Central memory CD8-positive, alpha-beta T cell (primary cell): ENCODE data around the gene IFI27L2.
"Not testable (repeated sequence)": the region's sequence is repeated elsewhere in the genome, so short reads cannot be mapped to it uniquely, and the experiment has no call there.

ENCODE experiments used
- ATAC-seq: fragments of 150-1000 bp; cut with Tn5 transposase; replicated peaks from 2 replicates; pipeline ENCODE4 v1.10.0; 2022; ENCODE audit warnings: mild to moderate bottlenecking, moderate FRiP score, moderate number of reproducible peaks; ENCODE audit not compliant: poor library complexity, severe bottlenecking; ENCODE audit errors: extremely low read depth
- DNase-seq, 2 donors: peaks; one replicate each; pipeline ENCODE4 v3.0.0; 2021; ENCODE audit warnings: low spot score in 2 of 2
- H3K27ac Mint-ChIP-seq: one replicate; pipeline ENCODE4 v1.8.0; 2022; ENCODE audit warnings: low read depth, mild to moderate bottlenecking, moderate library complexity, mixed read lengths
- H3K27me3 Mint-ChIP-seq: one replicate; pipeline ENCODE4 v1.8.0; 2022; ENCODE audit warnings: mixed read lengths
- H3K36me3 Mint-ChIP-seq: one replicate; pipeline ENCODE4 v1.8.0; 2022; ENCODE audit warnings: mild to moderate bottlenecking, moderate library complexity, mixed read lengths; ENCODE audit not compliant: insufficient read depth
- H3K4me1 Mint-ChIP-seq: one replicate; pipeline ENCODE4 v1.8.0; 2022; ENCODE audit warnings: mixed read lengths
- H3K4me3 Mint-ChIP-seq: one replicate; pipeline ENCODE4 v1.8.0; 2022; ENCODE audit warnings: mild to moderate bottlenecking, moderate library complexity, mixed read lengths
- H3K9me3 Mint-ChIP-seq: one replicate; pipeline ENCODE4 v1.8.0; 2022; ENCODE audit warnings: mixed read lengths

Gene IFI27L2

GRCh38 chr14:94164685-94165431 is 35.5 kb upstream of the IFI27L2 start:
- Mint-ChIP-seq H3K36me3 (no peaks in the 10 kb centered on the region), H3K9me3 (no peaks in the 10 kb centered on the region), H3K4me1 (peaks cover 8% of the 10 kb centered on the region), H3K4me3 (no peak overlapping the region), H3K27ac (no peak overlapping the region), H3K27me3 (peaks cover 13% of the 10 kb centered on the region)
- ATAC-seq: no peak
- no peak for DNase-seq

DNA sequence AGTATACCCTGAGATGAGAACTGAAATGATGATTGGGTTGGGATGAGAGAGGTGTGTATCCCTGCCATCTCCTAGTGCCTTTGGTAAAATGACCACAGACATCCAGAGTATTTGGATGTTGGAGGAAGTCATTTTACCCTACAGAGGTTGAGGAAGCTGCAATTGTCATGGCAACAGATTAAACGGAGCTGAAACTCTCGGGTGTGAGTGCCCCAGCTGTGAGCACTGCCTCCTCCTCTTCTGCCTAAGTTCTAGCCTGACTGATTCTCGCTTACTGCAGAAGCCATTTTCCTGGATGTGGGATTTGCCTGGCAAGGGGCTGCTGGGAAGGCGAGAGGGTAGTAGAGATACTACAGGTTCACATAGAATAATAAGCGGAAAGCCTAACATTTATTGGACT is 34.4 kb upstream of the IFI27L2 start:
- H3K36me3 Mint-ChIP-seq: no peaks in the 10 kb centered on the region
- ATAC-seq (no peak), DNase-seq (no peak)
- H3K4me1 Mint-ChIP-seq: peaks cover 8% of the 10 kb centered on the region
- no peak overlapping the region for H3K4me3 Mint-ChIP-seq
- peaks cover 13% of the 10 kb centered on the region for H3K27me3 Mint-ChIP-seq
- H3K9me3 Mint-ChIP-seq: no peaks in the 10 kb centered on the region
- H3K27ac Mint-ChIP-seq: no peak overlapping the region

DNA sequence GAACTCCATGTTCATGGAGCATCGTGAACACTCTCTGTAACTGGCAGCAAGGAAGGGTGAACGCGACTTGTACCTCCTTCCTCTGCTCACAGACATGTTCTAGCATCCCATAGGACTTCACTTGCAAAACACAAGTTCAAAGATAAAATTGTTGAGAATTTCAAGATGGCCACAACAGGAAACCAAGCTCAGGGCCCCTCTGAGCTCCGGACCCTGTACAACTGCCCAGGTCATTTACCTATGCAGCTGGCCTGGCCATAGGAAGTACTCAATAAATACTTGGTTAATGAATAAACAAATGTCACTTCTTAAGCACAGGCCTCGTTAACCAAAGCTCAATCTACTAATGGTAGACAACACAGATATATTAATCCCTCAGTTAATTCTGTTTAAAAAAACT is 33.1 kb upstream of the IFI27L2 start:
- Mint-ChIP-seq H3K4me3 (no peak overlapping the region), H3K36me3 (no peaks in the 10 kb centered on the region), H3K9me3 (no peaks in the 10 kb centered on the region), H3K27me3 (peaks cover 13% of the 10 kb centered on the region), H3K27ac (no peak overlapping the region), H3K4me1 (peaks cover 22% of the 10 kb centered on the region)
- no peak for DNase-seq
- no peak for ATAC-seq

DNA sequence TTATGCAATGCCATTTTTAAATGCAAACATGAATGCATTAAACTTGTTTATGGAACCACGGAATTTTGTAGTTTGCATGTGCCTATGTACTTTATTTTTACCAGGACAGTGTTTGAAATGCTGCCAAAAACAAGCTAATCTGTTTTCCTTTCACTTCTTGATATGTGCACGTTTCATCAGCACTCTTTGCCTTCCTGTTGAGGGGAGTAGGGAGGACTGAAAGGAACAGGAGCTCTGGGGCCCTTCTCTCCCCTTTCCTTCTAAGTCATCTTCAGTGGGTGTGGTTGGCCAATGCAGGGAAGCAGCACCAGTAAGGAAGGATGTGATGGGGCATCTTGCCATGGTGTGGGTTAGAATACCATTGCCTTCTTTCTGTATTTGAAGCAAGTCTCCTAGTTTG is 32.6 kb upstream of the IFI27L2 start:
- no peak for ATAC-seq
- Mint-ChIP-seq H3K27ac (no peak overlapping the region), H3K4me1 (peaks cover 27% of the 10 kb centered on the region), H3K36me3 (no peaks in the 10 kb centered on the region), H3K27me3 (peaks cover 13% of the 10 kb centered on the region), H3K4me3 (no peak overlapping the region), H3K9me3 (no peaks in the 10 kb centered on the region)
- no peak for DNase-seq

- Mint-ChIP-seq H3K9me3 (no peaks in the 10 kb centered on the region), H3K27me3 (peaks cover 13% of the 10 kb centered on the region), H3K4me3 (no peak overlapping the region), H3K4me1 (peaks cover 27% of the 10 kb centered on the region), H3K36me3 (no peaks in the 10 kb centered on the region), H3K27ac (no peak overlapping the region)
- DNase-seq (no peak), ATAC-seq (peak; percentile 20)
Measured at GRCh38 chr14:94161058-94161457, 31.7 kb upstream of the IFI27L2 start.

GRCh38 chr14:94158239-94158883 is 29.0 kb upstream of the IFI27L2 start:
- H3K27ac Mint-ChIP-seq: no peak overlapping the region
- DNase-seq (peak in 1 of 2 donors; percentile 28), ATAC-seq (peak; percentile 88)
- peaks cover 27% of the 10 kb centered on the region for H3K4me1 Mint-ChIP-seq
- no peaks in the 10 kb centered on the region for H3K36me3 Mint-ChIP-seq
- no peaks in the 10 kb centered on the region for H3K9me3 Mint-ChIP-seq
- H3K4me3 Mint-ChIP-seq: peak overlapping the region; percentile 24
- H3K27me3 Mint-ChIP-seq: peaks cover 17% of the 10 kb centered on the region

DNA sequence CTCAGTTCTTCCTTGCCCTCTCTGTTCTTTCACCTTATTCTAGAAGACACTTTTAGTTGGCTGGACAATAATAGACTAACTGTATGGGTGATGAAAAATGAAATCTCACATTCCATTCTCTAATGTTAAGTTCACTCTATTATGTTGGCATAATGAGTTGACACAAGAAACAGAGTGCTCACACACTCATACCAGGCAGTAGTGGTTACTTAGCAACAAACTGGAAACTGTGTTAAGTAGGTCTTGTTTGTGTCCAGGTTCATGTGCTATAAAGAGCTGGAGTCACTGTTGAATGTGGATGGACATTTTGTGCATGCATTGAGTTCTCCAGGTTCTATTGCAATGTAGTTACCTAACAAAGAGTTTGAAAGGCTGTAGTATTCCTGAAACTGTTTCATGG is 27.8 kb upstream of the IFI27L2 start:
- no peak overlapping the region for H3K27ac Mint-ChIP-seq
- H3K9me3 Mint-ChIP-seq: no peaks in the 10 kb centered on the region
- H3K4me3 Mint-ChIP-seq: no peak overlapping the region
- H3K36me3 Mint-ChIP-seq: no peaks in the 10 kb centered on the region
- ATAC-seq: no peak
- H3K4me1 Mint-ChIP-seq: peaks cover 27% of the 10 kb centered on the region
- peaks cover 28% of the 10 kb centered on the region for H3K27me3 Mint-ChIP-seq
- DNase-seq: no peak

- H3K36me3 Mint-ChIP-seq, ATAC-seq, DNase-seq, H3K4me3 Mint-ChIP-seq, H3K27ac Mint-ChIP-seq, H3K9me3 Mint-ChIP-seq: not testable (repeated sequence)
- Mint-ChIP-seq H3K4me1 (peaks cover 21% of the 10 kb centered on the region), H3K27me3 (peaks cover 31% of the 10 kb centered on the region)
Measured at GRCh38 chr14:94156143-94156542, 26.7 kb upstream of the IFI27L2 start.

DNA sequence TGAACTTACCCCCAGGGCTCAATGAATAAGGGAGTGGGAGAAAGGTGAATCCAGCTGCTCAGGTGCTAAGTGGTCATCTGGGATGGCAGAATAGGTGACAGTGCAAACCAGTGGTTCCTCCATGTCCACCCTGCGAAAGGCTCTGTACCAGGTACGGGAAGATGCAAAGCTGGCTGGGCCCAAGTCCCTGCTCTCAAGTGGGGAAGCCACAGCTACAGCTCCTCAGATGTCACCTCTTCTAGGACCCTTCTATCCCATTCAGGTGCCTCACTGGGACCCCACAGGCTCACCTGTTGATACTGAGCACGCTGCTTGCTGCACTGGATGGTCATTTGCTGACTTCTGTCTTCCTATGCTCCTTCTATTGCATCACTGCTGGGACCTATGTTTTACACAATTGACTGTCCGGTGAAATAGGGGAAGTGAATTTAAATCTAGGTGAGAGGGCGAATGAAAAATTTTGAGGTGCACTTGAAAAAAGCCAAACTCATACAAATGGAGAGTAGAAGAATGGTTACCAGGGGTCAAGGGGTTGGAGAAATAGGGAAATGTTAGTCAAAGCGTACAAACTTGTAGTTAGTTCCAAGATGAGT is 24.4 kb upstream of the IFI27L2 start:
- no peak overlapping the region for H3K4me3 Mint-ChIP-seq
- H3K36me3 Mint-ChIP-seq: no peaks in the 10 kb centered on the region
- H3K9me3 Mint-ChIP-seq: no peaks in the 10 kb centered on the region
- ATAC-seq (no peak), DNase-seq (no peak)
- peaks cover 19% of the 10 kb centered on the region for H3K4me1 Mint-ChIP-seq
- no peak overlapping the region for H3K27ac Mint-ChIP-seq
- H3K27me3 Mint-ChIP-seq: peaks cover 31% of the 10 kb centered on the region

- Mint-ChIP-seq H3K9me3 (no peaks in the 10 kb centered on the region), H3K4me1 (peaks cover 7% of the 10 kb centered on the region), H3K27ac (no peak overlapping the region), H3K36me3 (no peaks in the 10 kb centered on the region), H3K4me3 (no peak overlapping the region), H3K27me3 (peaks cover 31% of the 10 kb centered on the region)
- ATAC-seq (no peak), DNase-seq (no peak)
Measured at GRCh38 chr14:94152676-94153075, 23.3 kb upstream of the IFI27L2 start.

DNA sequence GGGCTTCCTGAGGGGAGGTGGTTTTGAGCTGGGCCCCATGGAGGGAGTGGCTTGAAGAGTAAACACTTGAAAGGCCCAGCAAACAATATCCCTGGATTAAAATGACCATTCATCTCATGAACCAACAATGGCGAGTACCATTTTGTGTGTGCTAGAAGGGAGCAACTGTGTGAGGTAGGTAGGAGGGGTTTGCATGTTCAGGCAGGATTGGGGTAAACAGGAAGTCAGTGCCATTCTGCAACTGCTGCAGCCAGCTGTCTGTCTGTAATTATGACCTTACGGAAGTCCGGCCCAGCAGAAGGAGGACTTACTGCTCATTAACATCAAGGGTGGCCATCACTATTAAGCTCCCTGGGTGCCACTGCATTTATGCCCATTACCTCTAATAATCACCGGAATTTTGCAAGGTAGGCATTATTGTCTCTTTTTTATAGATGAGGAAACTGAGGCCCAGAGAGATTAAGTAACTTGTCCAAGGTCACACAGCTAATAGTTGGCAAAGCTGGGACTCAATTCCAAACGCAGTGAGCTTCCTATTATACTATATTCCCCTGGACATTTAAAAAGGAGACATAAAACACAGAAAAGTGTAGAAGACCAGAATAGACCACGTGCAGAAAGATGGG is 16.6 kb upstream of the IFI27L2 start:
- Mint-ChIP-seq H3K4me1 (peaks cover 8% of the 10 kb centered on the region), H3K27me3 (no peaks in the 10 kb centered on the region), H3K9me3 (no peaks in the 10 kb centered on the region), H3K27ac (no peak overlapping the region), H3K4me3 (no peak overlapping the region), H3K36me3 (peaks cover 1% of the 10 kb centered on the region)
- DNase-seq (no peak), ATAC-seq (no peak)

- ATAC-seq: no peak
- no peak overlapping the region for H3K27ac Mint-ChIP-seq
- no peak overlapping the region for H3K4me3 Mint-ChIP-seq
- H3K27me3 Mint-ChIP-seq: no peaks in the 10 kb centered on the region
- peaks cover 1% of the 10 kb centered on the region for H3K36me3 Mint-ChIP-seq
- DNase-seq: no peak
- peaks cover 8% of the 10 kb centered on the region for H3K4me1 Mint-ChIP-seq
- H3K9me3 Mint-ChIP-seq: no peaks in the 10 kb centered on the region
Measured at GRCh38 chr14:94144765-94145164, 15.4 kb upstream of the IFI27L2 start.
